Smooth muscle cell (in vitro differentiated cells): ENCODE results near the gene NCK2. TPM values are rescaled to one million over a fixed set of nuclear protein-coding genes. Genes with fewer than 3 reads are reported as not detected.

Experiments used
- DNase-seq: peaks from one replicate; lab custom pipeline; 2025; ENCODE audit not compliant: unreplicated experiment; lab: John Stamatoyannopoulos, UW
- H2AFZ ChIP-seq: fragments of 200-600 bp; sonication (generic); 2 replicates; pipeline ENCODE4 v1.6.0; 2016; ENCODE audit warnings: antibody characterized with exemption, low read depth, mild to moderate bottlenecking
- H3F3A ChIP-seq: fragments of 200-600 bp; sonication (generic); 2 replicates; pipeline ENCODE4 v1.6.0; 2017; ENCODE audit warnings: antibody characterized with exemption, low read depth
- H3K27ac ChIP-seq: fragments of 200-600 bp; sonication (generic); 2 replicates; pipeline ENCODE4 v1.5.1; 2016; ENCODE audit warnings: low read depth, mild to moderate bottlenecking
- H3K27me3 ChIP-seq: fragments of 200-600 bp; sonication (generic); 2 replicates; pipeline ENCODE4 v1.6.1; 2016; ENCODE audit warnings: low read depth, mild to moderate bottlenecking
- H3K36me3 ChIP-seq: fragments of 200-600 bp; sonication (generic); 2 replicates; pipeline ENCODE4 v1.5.1; 2016; ENCODE audit warnings: low read depth
- H3K4me1 ChIP-seq: fragments of 200-600 bp; sonication (generic); 2 replicates; pipeline ENCODE4 v1.5.1; 2016; ENCODE audit warnings: low read depth
- H3K4me2 ChIP-seq: fragments of 200-600 bp; sonication (generic); 2 replicates; pipeline ENCODE4 v1.6.0; 2016; ENCODE audit warnings: mild to moderate bottlenecking
- H3K4me3 ChIP-seq: fragments of 200-600 bp; sonication (generic); 2 replicates; pipeline ENCODE4 v1.5.1; 2016; ENCODE audit warnings: mild to moderate bottlenecking
- H3K79me2 ChIP-seq: fragments of 200-600 bp; sonication (generic); 2 replicates; pipeline ENCODE4 v1.6.0; 2016; ENCODE audit warnings: low read depth, mild to moderate bottlenecking
- H3K9ac ChIP-seq: fragments of 200-600 bp; sonication (generic); 2 replicates; pipeline ENCODE4 v1.6.0; 2016; ENCODE audit warnings: low read depth
- H3K9me3 ChIP-seq: fragments of 200-600 bp; sonication (generic); replicated peaks from 2 replicates; pipeline ENCODE4 v1.5.1; 2016; ENCODE audit warnings: low read depth
- H4K20me1 ChIP-seq: fragments of 200-600 bp; sonication (generic); 2 replicates; pipeline ENCODE4 v1.6.0; 2016; ENCODE audit warnings: low read depth
- CTCF ChIP-seq: fragments of 200-600 bp; sonication (generic); IDR thresholded peaks from 2 replicates; pipeline ENCODE4 v1.5.1; 2017; ENCODE audit warnings: borderline replicate concordance, mild to moderate bottlenecking, antibody characterized with exemption; ENCODE audit not compliant: insufficient read depth, poor library complexity, severe bottlenecking
- WGBS: methylation state at CpG from one replicate; pipeline ENCODE4 v1.1.7; 2016; ENCODE audit warnings: low lambda C conversion rate; 5-methylcytosine and 5-hydroxymethylcytosine counted together
- polyA plus RNA-seq: library from polyadenylated mRNA; unstranded; fragments of >200 nt; fragmentation: Nextera tagmentation; extraction: Ambion mirVana; gene quantifications from 2 replicates; pipeline ENCODE4 v1.2.1, GENCODE V29; 2016
- total RNA-seq: library from RNA; depleted of rRNA; stranded (reverse); fragments of >200 nt; gene quantifications from 2 replicates; pipeline ENCODE4 v1.2.3, GENCODE V29; 2014

Gene NCK2
- total and polyA plus RNA-seq, 2 experiments from 2014 or later: 29.0 to 50.5 TPM

- H4K20me1 ChIP-seq: peaks cover 100% of the 10 kb centered on the region
- no peak for TF ChIP-seq CTCF
Observed at GRCh38 chr2:105788670-105789290, 44.1 kb downstream of the NCK2 start.

GRCh38 chr2:105789745-105790460 is 45.2 kb downstream of the NCK2 start:
- no peak for DNase-seq
- Histone ChIP-seq H4K20me1 (peaks cover 100% of the 10 kb centered on the region), H3K27me3 (no peaks in the 10 kb centered on the region), H3K79me2 (peaks cover 87% of the 10 kb centered on the region), H3K27ac (no peak overlapping the region), H3K9me3 (no peaks in the 10 kb centered on the region), H3K4me3 (no peak overlapping the region), H3K4me1 (peaks cover 21% of the 10 kb centered on the region), H3K4me2 (peak overlapping the region; percentile 45), H3K36me3 (no peaks in the 10 kb centered on the region), H2AFZ (no peak overlapping the region), H3F3A (no peaks in the 10 kb centered on the region), H3K9ac (no peak overlapping the region)
- TF ChIP-seq CTCF: no peak
- 65% methylated on average over 11 of the region's 11 CpGs for WGBS

More at GRCh38 chr2:105788670-105789290, 44.1 kb downstream of the NCK2 start:
- H3K9me3 ChIP-seq: no peaks in the 10 kb centered on the region
- 58% methylated on average over 12 of the region's 12 CpGs for WGBS
- H3K27me3 ChIP-seq: no peaks in the 10 kb centered on the region
- no peak overlapping the region for H3K4me3 ChIP-seq
- H3K4me2 ChIP-seq: peak overlapping the region; percentile 69
- DNase-seq: no peak
- H3K79me2 ChIP-seq: peaks cover 85% of the 10 kb centered on the region
- no peak overlapping the region for H2AFZ ChIP-seq
- peak overlapping the region; percentile 31 for H3K27ac ChIP-seq
- peak overlapping the region; percentile 43 for H3K9ac ChIP-seq
- H3K36me3 ChIP-seq: no peaks in the 10 kb centered on the region
- peaks cover 19% of the 10 kb centered on the region for H3K4me1 ChIP-seq
- no peaks in the 10 kb centered on the region for H3F3A ChIP-seq

- DNase-seq: no peak
- TF ChIP-seq CTCF: no peak
- no peak overlapping the region for H3K9ac ChIP-seq
- H2AFZ ChIP-seq: no peak overlapping the region
- H3K4me1 ChIP-seq: peaks cover 28% of the 10 kb centered on the region
- H3K36me3 ChIP-seq: no peaks in the 10 kb centered on the region
- no peak overlapping the region for H3K4me3 ChIP-seq
- no peaks in the 10 kb centered on the region for H3K27me3 ChIP-seq
- H4K20me1 ChIP-seq: peaks cover 100% of the 10 kb centered on the region
- H3K27ac ChIP-seq: no peak overlapping the region
- no peak overlapping the region for H3K4me2 ChIP-seq
- H3F3A ChIP-seq: no peaks in the 10 kb centered on the region
- H3K9me3 ChIP-seq: no peaks in the 10 kb centered on the region
- peaks cover 87% of the 10 kb centered on the region for H3K79me2 ChIP-seq
- WGBS: 94% methylated on average over 10 of the region's 10 CpGs
Observed at GRCh38 chr2:105790461-105791149, 45.9 kb downstream of the NCK2 start.
